Parathyroid adenoma (tissue), 2 donors: Measurements from ENCODE around the gene GSTM5.
A peak's percentile ranks its signal among the peaks of the same experiment; 100 is the strongest.
"Not testable (repeated sequence)": the region's sequence is repeated elsewhere in the genome, so short reads cannot be mapped to it uniquely, and the experiment has no call there.

ENCODE experiments used
- H2AFZ ChIP-seq: fragments of 300-600 bp; sonication (generic); one replicate; pipeline ENCODE4 v1.7.0; 2017; ENCODE audit warnings: antibody characterized with exemption, mild to moderate bottlenecking
- H3K27ac ChIP-seq: fragments of 300-600 bp; sonication (generic); one replicate; pipeline ENCODE4 v1.7.0; 2017
- H3K27me3 ChIP-seq: fragments of 300-600 bp; sonication (generic); one replicate; pipeline ENCODE4 v1.7.0; 2017; ENCODE audit warnings: low read length; ENCODE audit not compliant: control insufficient read depth, insufficient read depth
- H3K36me3 ChIP-seq: fragments of 300-600 bp; sonication (generic); one replicate; pipeline ENCODE4 v1.7.0; 2017; ENCODE audit warnings: low read length; ENCODE audit not compliant: control insufficient read depth, insufficient read depth
- H3K4me1 ChIP-seq: fragments of 300-600 bp; sonication (generic); one replicate; pipeline ENCODE4 v1.7.0; 2017; ENCODE audit warnings: control low read depth
- H3K4me2 ChIP-seq: fragments of 300-600 bp; sonication (generic); one replicate; pipeline ENCODE4 v1.7.0; 2017; ENCODE audit warnings: low read length
- H3K4me3 ChIP-seq: fragments of 300-600 bp; sonication (generic); one replicate; pipeline ENCODE4 v1.7.0; 2017; ENCODE audit warnings: low read depth, low read length
- H3K79me2 ChIP-seq: fragments of 300-600 bp; sonication (generic); one replicate; pipeline ENCODE4 v1.7.0; 2017; ENCODE audit warnings: control low read depth
- H3K9ac ChIP-seq: fragments of 300-600 bp; sonication (generic); one replicate; pipeline ENCODE4 v1.7.0; 2017; ENCODE audit warnings: mild to moderate bottlenecking
- H3K9me3 ChIP-seq: fragments of 300-600 bp; sonication (generic); one replicate; pipeline ENCODE4 v1.7.0; 2017; ENCODE audit warnings: low read length; ENCODE audit not compliant: control insufficient read depth
- TF ChIP-seq, protein P1 (sequence below): fragments of 300-600 bp; sonication (generic); IDR thresholded peaks from one replicate; pipeline ENCODE4 v1.7.0; 2017; ENCODE audit warnings: antibody characterized with exemption, mild to moderate bottlenecking
- donor health status: primary hyperparathyroidism.

The GSTM5 gene

DNA sequence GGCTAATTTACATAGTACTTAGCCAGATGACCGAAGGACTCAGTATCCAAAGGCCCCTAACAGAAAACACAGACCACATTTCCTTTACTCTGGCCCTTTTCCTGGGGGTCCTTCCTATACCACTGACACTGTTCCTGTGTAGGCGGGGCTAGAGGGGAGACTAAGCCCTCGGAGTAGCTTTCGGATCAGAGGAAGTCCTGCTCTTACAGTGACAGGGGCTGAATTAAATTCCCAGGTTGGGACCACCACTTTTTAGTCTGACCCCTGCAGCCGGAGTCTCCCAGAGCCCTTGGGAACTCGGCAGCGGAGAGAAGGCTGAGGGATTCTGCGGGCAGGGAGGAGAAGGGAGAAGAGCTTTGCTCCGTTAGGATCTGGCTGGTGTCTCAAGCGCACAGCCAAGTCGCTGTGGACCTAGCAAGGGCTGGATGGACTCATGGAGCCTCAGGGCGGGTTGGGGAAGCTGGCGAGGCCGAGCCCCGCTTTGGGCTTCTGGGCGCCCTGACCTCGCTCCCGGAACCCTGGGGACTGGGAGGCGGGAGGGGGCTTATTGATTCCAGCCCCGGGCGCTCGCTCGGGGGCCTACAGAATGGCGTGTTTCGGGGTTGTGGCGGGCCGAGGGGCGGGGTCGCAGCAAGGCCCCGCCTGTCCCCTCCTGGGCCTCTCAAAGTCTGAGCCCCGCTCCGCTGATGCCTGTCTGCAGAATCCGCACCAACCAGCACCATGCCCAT lies at the start of gene GSTM5:
GSTM5 (plus strand) TSS at position 659 of the 728 bp plus-strand sequence; CDS start at position 721, 62 bp downstream.
- not testable (repeated sequence) for H3K4me2 ChIP-seq, H3K79me2 ChIP-seq, H2AFZ ChIP-seq, H3K27me3 ChIP-seq, H3K9ac ChIP-seq, H3K4me1 ChIP-seq, H3K9me3 ChIP-seq, H3K27ac ChIP-seq, H3K4me3 ChIP-seq, H3K36me3 ChIP-seq

DNA sequence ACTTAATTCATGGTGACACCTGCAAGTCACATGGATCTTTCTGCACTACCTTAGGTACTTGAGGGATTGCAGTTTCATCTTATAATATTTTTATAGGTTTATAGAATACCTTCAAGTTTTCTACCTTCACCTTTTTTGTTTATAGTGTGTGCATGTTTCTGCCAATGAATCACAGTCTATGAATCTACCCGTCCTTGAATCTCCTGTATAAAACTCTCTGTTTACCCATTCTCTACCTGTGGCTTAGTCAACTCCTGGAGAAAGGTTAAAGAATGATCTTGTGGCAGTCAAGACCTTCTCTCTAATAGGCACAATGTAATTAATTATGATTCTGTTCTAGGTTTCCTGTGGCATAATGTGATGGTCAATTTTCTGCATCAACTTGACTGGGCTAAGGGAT lies 47.4 kb upstream of the GSTM5 start:
- Histone ChIP-seq H3K79me2 (no peaks in the 10 kb centered on the region), H3K4me2 (no peak overlapping the region), H3K4me3 (no peak overlapping the region), H3K36me3 (no peaks in the 10 kb centered on the region), H2AFZ (no peak overlapping the region), H3K4me1 (peaks cover 4% of the 10 kb centered on the region), H3K9ac (no peak overlapping the region), H3K9me3 (no peaks in the 10 kb centered on the region), H3K27me3 (no peaks in the 10 kb centered on the region), H3K27ac (no peak overlapping the region)
- TF ChIP-seq, protein P1, sequence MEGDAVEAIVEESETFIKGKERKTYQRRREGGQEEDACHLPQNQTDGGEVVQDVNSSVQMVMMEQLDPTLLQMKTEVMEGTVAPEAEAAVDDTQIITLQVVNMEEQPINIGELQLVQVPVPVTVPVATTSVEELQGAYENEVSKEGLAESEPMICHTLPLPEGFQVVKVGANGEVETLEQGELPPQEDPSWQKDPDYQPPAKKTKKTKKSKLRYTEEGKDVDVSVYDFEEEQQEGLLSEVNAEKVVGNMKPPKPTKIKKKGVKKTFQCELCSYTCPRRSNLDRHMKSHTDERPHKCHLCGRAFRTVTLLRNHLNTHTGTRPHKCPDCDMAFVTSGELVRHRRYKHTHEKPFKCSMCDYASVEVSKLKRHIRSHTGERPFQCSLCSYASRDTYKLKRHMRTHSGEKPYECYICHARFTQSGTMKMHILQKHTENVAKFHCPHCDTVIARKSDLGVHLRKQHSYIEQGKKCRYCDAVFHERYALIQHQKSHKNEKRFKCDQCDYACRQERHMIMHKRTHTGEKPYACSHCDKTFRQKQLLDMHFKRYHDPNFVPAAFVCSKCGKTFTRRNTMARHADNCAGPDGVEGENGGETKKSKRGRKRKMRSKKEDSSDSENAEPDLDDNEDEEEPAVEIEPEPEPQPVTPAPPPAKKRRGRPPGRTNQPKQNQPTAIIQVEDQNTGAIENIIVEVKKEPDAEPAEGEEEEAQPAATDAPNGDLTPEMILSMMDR = no peak

DNA sequence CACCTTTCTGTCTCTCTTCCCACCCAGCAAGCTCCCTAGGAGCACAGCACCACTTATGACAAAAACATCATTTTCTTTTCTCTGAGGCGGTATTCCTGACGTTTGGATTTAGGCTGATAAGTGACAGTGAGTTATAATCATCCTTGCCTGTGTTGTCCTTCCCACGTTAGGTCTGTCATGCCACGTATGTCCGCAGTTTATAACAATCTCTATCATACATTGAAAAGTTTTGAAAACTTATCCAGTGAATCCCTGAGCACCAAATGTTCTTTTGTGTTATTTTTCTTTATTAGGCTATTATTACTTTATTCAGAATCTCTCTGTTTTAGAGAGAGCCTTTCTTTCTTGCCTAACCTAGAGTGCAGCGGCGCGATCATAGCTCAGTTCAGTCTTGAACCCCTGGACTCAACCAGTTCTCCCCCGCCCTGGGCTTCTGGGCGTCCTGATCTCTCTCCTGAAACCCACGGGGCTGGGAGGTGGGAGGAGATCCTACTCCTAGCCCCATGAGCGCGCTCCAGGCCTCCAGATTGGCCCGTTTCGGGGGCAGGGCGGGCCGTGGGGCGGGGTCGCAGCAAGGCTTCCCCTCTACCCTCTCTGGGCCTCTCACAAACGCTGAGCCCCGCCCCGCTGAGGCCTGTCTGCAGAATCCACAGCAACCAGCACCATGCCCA lies 44.5 kb upstream of the GSTM5 start, which contains the start of gene GSTM2:
GSTM2 (plus strand) TSS at position 606 of the 671 bp plus-strand sequence; CDS start at position 665, 59 bp downstream.
- peak within 1 kb of the TSS; percentile 61 for H3K4me3 ChIP-seq
- no peaks in the 10 kb centered on the region for H3K4me1 ChIP-seq
- H3K27ac ChIP-seq = no peak within 1 kb of the TSS
- TF ChIP-seq, protein P1 = no peak
- no peak within 1 kb of the TSS for H3K9ac ChIP-seq
- H3K4me2 ChIP-seq = peak within 1 kb of the TSS; percentile 85
- H2AFZ ChIP-seq = peak within 1 kb of the TSS; percentile 34
- H3K36me3 ChIP-seq = no peaks in the 10 kb centered on the region
- H3K9me3 ChIP-seq = no peaks in the 10 kb centered on the region
- H3K27me3 ChIP-seq = no peaks in the 10 kb centered on the region
- no peaks in the 10 kb centered on the region for H3K79me2 ChIP-seq

DNA sequence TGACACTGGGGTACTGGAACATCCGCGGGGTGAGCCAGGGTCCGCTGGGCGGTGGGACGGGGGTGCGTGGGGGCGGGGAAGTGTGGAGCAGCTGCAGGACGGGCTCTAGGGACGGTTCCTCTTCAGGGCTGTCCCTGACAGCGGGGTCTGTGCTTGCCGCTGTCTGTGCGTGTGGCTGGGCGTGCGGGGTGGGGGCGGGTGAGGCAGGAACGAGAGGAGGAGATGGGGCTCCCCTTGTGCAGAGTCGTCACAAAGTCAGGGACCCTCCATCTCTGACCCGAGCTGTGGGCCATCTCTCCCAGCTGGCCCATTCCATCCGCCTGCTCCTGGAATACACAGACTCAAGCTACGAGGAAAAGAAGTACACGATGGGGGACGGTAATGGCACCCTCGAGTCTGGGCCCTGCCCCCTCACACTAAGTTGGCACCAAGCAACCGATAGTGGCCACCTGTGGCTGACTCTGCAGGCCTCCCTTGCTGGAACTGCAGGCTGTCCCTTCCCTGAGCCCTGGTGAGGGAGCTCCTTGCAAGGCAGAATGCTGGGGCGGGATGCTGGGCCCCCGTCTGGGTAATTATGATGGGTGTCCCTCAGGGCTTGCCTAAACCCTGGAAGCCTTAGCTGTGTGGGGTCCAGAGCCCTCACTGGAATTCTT lies 43.8 kb upstream of the GSTM5 start:
- Histone ChIP-seq H3K36me3 (no peaks in the 10 kb centered on the region), H3K79me2 (no peaks in the 10 kb centered on the region), H3K27ac (no peak overlapping the region), H3K27me3 (no peaks in the 10 kb centered on the region), H2AFZ (peak overlapping the region; percentile 34), H3K4me3 (peak overlapping the region; percentile 61), H3K4me1 (no peaks in the 10 kb centered on the region), H3K9ac (no peak overlapping the region), H3K4me2 (peak overlapping the region; percentile 85), H3K9me3 (no peaks in the 10 kb centered on the region)
- TF ChIP-seq, protein P1 = no peak

DNA sequence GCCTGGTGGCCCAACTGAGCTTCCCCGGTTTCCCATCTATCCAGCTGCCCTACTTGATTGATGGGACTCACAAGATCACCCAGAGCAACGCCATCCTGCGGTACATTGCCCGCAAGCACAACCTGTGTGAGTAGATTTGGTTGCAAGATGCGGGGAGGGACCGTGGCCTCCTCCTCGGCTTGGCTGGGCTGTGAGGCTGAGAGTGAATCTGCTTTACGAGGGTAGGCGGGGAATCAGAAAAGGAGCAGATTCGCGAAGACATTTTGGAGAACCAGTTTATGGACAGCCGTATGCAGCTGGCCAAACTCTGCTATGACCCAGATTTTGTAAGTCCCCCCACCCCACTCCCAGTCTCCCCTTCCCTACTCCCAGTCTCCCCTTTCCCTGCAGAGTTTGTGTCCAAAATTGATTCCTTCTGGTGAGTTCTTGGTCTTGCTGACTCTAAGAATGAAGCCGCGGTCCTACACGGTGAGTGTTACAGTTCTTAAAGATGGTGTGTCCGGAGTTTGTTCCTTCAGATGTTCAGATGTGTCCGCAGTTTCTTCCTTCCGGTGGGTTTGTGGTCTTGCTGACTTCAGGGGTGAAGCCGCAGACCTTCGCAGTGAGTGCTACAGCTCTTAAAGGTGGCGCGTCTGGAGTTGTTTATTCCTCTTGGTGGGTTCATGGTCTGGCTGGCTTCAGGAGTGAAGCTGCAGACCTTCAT lies 42.7 kb upstream of the GSTM5 start:
- H3K4me3 ChIP-seq = no peak overlapping the region
- TF ChIP-seq, protein P1 = no peak
- H3K9me3 ChIP-seq = no peaks in the 10 kb centered on the region
- H2AFZ ChIP-seq = no peak overlapping the region
- H3K36me3 ChIP-seq = no peaks in the 10 kb centered on the region
- no peaks in the 10 kb centered on the region for H3K27me3 ChIP-seq
- H3K79me2 ChIP-seq = no peaks in the 10 kb centered on the region
- H3K9ac ChIP-seq = no peak overlapping the region
- H3K4me1 ChIP-seq = no peaks in the 10 kb centered on the region
- no peak overlapping the region for H3K4me2 ChIP-seq
- no peak overlapping the region for H3K27ac ChIP-seq

DNA sequence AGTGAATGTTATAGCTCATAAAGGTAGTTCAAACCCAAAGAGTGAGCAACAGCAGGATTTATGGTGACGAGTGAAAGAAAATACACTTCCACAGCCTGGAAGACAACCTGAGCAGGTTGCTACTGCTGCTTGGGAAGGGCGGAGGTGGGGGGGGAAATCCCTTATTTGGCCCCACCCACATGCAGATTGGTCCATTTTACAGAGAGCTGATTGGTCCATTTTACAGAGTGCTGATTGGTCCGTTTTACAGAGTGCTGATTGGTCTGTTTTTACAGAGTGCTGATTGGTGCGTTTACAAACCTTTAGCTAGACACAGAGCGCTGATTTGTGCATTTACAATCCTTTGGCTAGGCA lies 42.1 kb upstream of the GSTM5 start:
- H3K4me2 ChIP-seq, H3K9ac ChIP-seq, H3K27ac ChIP-seq, H3K79me2 ChIP-seq, H3K36me3 ChIP-seq, H3K9me3 ChIP-seq, H3K4me1 ChIP-seq, H2AFZ ChIP-seq, H3K27me3 ChIP-seq, H3K4me3 ChIP-seq: not testable (repeated sequence)
